HG03354 (cell line): ENCODE data around the gene IFITM2.
"Not testable (repeated sequence)": the region's sequence is repeated elsewhere in the genome, so short reads cannot be mapped to it uniquely, and the experiment has no call there.

Source experiments
- ATAC-seq: cut with Tn5 transposase; IDR thresholded peaks from one replicate; pipeline ENCODE4 v1.9.1; 2021; ENCODE audit warnings: mild to moderate bottlenecking; ENCODE audit not compliant: unreplicated experiment, poor library complexity, severe bottlenecking

Gene IFITM2

DNA sequence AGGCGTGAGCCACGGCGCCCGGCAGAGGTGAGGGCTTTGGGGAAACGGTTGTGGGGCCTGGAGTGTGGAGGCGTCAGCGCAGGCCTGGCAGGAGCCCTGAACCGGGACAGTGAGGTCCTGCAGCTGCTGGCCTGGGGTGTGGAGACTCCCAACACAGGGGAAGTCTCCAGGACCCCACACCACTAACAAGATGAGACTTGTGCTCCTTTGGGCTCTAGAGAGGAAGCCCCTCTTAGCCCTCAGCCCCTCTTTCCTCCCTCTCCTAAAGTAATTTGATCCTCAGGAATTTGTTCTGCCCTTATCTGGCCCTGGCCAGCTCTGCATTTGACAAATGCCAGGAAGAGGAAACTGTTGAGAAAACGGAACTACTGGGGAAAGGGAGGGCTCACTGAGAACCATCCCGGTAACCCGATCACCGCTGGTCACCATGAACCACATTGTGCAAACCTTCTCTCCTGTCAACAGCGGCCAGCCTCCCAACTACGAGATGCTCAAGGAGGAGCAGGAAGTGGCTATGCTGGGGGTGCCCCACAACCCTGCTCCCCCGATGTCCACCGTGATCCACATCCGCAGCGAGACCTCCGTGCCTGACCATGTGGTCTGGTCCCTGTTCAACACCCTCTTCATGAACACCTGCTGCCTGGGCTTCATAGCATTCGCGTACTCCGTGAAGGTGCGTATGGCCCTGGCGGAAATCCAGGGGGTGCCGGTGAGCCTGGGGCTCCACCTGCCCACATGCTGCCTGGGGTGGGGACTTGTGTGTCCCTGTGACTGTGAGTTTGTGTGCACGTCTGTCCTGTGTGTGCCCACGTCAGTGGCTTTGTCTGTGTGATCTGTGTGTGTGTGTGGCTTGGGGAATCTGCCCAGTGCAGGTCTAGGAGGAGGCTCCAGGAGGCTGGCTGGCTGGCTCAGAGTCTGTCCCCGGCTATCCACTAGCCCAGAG lies at the start of gene IFITM2:
Gene IFITM2 (plus strand): TSS at position 51 of the 943 bp plus-strand sequence. CDS start 377 bp downstream, at position 428.
- ATAC-seq = not testable (repeated sequence)

- ATAC-seq = no peak
These were observed 48.2 kb upstream of the IFITM2 start for GRCh38 chr11:259413-259812.

GRCh38 chr11:261624-262023 lies 46.0 kb upstream of the IFITM2 start:
- no peak for ATAC-seq

DNA sequence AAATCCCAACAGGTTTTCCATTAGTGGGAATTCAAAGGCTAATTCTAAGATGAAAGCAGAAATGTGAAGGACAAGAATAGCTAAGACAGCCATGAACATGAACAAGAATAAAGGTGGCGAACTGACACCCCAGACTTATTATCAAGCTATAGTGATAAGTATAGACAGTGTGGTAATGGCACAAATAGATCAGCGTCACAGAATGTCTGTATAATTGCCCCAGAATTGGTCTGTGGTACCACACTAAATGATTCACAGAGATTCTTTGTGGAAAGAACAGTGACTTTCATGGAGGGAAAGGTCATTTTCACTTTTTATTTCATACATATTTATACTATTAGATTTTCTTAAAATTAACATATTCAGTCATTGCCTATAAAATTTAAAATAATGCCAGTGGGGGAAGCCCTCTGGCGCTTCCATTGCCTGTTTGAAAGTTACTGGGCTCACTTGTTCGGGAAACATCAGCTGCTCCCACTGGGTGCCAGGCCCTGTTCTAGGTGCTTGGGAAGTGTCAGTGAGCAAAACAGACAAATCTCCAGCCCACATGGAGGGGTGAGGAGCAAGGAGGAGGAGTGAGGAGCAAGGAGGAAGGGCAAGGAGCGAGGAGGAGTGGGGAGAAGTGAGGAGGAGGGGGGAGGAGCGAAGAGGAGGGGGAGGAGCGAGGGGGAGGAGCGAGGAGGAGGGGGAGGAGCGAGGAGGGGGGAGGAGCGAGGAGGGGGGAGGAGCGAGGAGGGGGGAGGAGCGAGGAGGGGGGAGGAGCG lies 40.8 kb upstream of the IFITM2 start:
- ATAC-seq = no peak

GRCh38 chr11:267491-267994 lies 40.1 kb upstream of the IFITM2 start:
- ATAC-seq = no peak

DNA sequence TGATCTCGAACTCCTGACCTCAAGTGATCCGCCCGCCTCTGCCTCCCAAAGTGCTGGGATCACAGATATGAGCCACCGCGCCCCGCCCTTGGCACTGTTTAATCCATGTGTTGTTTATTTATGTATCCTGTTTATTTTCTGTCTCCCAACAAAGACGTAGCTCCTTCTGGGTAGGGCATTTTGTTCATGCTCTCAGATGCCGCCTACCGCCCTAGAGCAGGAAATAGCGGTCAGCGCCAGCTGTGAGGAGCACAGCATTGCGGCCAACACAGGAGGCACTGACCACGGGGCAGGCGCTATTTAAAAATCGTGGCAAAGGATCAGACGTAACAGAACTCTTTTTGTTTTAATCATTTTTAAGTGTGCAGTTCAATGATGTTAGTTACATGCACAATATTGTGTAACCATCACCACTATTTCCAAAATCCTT lies 38.9 kb upstream of the IFITM2 start:
- ATAC-seq = peak; percentile 57

DNA sequence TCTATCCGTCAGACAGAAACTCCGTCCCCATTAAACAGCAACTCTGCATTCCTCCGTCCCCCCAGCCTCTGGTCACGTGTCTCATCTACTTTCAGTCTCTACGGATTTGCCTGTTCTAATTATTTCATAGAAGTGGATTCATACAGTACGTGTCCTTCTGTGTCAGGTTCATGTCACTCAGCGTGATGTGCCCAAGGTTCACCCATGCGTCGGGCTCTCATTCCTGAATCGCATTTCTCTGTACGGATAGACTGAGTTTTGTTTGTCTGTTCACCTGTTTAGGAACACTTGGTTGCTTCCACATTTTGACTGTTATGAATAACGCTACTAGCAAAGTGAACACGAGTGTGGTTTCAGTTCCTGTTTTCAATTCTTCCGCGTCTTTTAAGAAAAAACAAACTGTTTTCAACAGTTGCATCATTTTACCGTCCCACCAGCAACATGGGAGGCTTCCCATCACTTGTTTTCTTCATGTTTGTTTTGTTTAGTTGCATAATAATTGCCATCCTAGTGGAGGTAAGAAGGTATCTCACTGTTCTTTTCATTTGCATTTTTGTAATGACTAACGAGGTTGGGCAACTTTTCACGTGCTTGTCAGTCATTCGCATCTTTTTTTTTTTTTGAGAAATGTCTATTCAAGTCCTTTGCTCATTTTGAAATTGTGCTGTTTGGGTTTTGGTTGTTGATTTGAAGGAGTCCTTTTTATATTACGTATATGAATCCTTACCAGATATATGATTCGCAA lies 38.3 kb upstream of the IFITM2 start:
- ATAC-seq = peak; percentile 75

- ATAC-seq = no peak
These were observed 36.9 kb upstream of the IFITM2 start for GRCh38 chr11:270451-271318.

- no peak for ATAC-seq
These were observed 36.3 kb upstream of the IFITM2 start for GRCh38 chr11:271319-271715.

GRCh38 chr11:272195-272930 lies 35.3 kb upstream of the IFITM2 start:
- ATAC-seq = no peak

GRCh38 chr11:272931-273198 lies 34.8 kb upstream of the IFITM2 start:
- ATAC-seq = no peak

DNA sequence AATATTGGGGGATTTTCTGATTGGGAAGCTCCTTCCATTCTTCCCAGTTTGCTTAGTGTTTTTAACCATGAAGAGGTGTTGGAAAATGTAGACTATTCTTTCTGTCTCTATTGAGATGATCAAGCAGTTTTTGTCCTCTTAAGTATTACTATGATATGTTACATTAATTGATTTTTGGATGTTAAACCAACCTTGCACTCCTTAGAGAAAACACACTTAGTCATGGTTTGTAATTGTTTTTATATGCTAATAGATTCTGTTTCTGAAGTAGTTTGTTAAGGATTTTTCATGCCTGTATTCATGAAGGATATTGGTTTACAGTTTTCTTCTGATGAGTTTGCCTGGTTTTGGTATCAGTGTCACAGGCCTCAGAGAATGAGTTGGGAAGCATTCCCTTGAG lies 31.4 kb upstream of the IFITM2 start:
- ATAC-seq = no peak

DNA sequence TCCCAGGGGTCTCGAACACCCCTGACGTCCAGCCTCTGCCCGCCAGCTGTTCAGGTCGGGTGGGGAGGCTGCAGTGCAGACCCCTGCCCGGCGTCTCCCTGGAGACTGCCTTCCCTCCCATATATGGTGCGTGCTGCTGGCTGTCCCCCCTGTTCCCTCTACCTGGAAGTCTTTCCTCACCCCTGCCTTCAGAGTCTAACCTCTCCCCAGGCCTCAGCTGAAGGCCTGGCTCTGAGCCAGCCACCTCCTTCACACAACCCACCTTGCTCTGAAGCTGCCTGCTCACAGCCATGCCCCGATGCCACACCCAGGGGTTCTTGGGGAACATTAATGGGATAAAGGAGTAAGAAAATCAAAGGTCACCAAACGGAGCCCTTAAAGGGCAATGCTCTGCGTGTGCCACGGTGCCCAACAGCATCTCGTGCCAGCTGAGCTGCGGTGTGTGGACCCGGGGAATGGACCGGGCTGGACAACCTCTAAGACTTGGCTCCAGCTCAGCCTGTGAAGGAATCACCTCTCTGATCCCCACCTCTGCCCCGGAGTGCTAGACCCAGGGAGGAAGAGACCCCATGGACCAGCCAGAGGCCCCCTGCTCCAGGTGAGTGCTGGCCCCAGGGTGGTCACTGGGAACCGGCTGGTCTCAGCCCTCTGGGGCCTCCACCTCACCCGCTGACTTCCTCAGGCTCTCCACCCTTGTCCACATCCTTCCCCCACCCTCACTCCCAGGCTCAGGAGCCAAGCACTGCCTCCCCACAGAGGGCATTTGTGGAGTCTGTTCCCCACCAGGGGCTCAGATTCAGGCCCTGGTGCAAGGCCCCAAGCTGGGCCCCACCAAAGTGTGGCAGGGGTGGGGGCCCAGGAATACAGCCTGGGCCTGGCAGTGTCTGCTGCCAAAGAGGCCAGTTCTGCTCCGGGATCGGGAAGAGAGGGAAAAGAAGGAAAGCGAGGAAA lies 29.3 kb upstream of the IFITM2 start, which contains the start of gene NLRP6:
Gene NLRP6 (plus strand): TSS at position 407 of the 951 bp plus-strand sequence. CDS start 163 bp downstream, at position 570.
- no peak for ATAC-seq

- ATAC-seq = no peak
These were observed 28.3 kb upstream of the IFITM2 start for GRCh38 chr11:279040-279965.

- ATAC-seq = no peak
These were observed 27.5 kb upstream of the IFITM2 start for GRCh38 chr11:279966-280705.
